AG08395 (cell line): ENCODE measurements around the gene NEU1.
A peak's percentile ranks its signal among the peaks of the same experiment; 100 is the strongest.
"Not testable (repeated sequence)": the region's sequence is repeated elsewhere in the genome, so short reads cannot be mapped to it uniquely, and the experiment has no call there.

Experiments
- DNase-seq: peaks from one replicate; pipeline ENCODE4 v3.0.0; 2012; ENCODE audit warnings: mixed read lengths, low spot score

Gene NEU1

DNA sequence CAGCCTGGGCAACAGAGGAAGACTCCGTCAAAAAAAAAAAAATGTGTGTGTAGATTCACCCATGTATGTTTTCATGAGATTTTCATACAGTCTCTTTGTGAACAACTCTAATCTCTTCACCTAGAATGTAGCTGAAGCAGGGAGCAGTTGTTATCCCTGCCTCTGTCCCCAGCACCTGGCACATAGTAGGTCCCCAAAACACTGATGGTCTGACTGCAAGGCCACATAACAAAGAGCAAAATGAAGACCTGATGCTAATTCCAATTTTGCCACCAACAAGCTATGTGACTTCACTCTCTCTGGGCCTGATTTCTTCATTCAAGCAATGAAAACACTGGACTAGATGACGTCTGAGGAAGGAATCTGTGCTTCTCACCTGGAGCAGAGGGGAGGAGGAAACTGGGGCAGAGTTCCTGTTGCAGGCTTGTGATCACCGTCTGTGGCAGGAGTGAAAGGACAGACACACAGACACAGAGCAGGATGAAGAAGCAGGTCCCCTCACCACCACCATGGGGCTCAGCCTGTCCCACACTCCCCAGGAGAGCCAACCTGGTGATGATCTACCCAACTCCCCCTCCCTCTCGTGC is 11.6 kb upstream of the NEU1 start:
- DNase-seq, result no peak

DNA sequence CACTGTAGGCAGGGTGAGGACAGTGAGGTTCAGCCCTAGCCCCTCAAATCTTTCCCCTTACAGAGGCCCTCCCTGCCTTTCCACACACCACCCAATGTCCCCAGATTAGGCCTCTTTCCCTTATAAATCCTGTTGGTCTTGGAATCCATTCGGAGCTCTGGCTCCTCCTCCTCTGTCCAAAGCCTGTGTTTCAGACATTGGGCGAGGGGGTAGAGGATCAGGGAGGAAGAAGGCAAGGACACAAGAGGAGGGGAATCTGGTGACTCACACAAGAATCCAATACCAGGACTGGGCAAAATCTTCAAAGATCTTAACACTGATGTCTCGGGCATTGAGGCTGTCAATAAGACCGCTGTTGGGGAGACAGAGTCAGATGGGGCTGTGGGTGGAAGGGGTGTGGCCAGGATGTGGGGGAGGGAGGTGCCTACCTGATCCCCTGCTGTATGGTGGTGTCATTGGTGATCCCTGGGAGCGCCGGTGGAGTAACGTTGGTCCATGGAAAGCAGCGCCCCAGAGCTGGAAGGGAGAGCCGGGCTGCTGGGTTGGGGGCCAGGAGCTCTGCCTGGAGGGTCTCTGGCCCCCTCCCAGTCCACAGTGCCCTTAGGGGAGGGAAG is 8.5 kb upstream of the NEU1 start:
- DNase-seq, result peak; percentile 27

DNA sequence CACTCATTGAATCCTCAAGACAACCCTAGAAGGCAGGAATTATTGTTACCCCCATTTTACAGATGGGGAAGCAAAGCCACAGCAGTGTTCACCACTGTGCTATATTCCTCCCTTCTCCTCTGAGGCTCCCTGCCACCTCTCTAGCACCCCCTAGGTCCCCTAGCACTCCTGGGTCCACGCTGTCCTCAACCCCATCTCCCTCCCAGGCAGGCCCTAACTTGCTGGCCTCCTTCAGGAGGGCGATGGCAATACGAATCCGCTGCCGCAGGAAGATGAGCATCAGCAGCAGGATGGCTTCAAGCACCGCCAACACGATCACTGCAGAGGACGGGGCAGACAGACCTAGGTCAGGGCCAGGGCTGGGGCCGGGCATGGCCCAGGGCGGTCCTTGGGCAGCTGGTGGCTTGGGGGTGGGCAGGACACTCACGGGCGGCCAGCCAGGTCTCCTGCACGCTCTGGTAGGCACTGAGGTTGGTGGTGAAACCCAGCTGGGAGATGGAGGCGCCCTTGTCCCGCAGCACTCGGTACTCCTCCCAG is 7.8 kb upstream of the NEU1 start:
- no peak for DNase-seq

DNA sequence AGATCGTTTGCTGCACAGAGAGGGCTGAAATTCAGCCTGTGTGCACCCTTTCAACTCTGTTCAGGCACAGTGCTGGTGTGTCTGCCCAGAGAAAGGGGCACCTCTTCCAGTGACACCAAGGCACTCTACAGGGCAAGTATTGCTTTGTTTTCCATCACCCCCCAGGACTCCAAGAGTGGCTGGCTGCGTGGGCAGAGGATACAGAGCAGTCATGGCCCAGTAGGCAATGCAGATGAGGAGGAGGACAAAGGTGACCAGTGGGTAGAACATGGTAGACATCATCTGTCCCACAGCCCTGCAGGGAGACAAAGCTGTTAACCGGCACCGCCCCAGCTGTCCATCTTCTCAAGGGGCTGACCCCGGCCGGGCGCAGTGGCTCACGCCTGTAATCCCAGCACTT is 6.7 kb upstream of the NEU1 start:
- no peak for DNase-seq

DNA sequence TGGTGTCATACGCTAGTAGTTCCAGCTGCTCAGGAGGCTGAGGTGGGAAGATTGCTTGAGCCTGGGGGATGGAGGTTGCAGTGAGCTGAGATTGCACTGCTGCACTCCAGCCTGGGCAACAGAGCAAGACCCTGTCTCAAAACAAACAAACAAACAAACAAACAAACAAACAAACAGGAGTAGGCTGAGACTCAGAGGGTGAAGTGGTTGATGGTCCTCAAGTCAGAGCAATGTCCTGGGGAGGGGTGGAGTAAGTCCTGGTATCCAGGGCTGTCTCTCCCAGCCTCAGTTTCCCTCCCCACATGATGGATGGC is 6.0 kb upstream of the NEU1 start:
- DNase-seq, result not testable (repeated sequence)

DNA sequence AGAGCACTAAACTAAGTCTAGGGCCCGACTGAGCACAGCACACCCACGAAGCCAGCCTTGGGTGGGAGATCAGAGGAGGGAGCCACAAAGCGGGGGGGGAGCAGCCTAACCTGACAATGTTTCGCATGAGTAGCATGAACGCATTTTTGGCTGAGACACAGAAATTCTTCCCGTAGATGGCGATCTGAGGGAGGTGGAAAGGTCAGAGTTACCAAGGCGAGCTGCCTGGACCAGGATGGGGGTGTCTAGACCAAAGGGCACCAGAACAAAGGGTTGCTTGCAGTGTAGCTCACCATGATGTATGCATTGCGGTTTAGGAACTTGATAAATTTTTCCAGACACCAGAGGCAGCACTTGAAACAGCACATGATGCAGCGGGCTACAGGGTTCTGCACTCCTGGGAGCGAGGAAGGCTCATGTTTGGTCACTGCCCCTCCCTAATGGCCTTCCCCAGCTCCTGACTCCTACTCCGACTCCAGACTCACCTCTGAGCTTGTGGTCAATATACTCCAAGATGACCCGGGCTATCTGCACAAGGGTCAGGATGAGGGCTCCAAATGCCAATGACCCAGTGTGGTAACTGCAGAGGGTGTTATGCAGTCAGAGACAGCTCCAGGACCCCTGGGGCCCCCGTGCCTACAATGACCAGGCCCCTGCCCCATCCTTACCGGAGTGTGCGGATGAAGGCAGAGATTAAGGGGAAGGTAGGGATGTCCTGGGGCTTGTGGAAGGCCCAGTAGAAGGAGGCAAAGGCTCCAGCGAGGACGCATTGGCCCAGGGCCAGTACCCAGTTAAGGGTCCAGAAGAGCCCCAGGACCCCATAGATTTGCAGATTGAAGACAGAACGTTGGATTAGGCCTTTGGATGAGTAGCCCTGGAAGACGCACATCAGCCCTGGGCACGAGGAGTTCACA is 2.8 kb upstream of the NEU1 start:
- no peak for DNase-seq

DNA sequence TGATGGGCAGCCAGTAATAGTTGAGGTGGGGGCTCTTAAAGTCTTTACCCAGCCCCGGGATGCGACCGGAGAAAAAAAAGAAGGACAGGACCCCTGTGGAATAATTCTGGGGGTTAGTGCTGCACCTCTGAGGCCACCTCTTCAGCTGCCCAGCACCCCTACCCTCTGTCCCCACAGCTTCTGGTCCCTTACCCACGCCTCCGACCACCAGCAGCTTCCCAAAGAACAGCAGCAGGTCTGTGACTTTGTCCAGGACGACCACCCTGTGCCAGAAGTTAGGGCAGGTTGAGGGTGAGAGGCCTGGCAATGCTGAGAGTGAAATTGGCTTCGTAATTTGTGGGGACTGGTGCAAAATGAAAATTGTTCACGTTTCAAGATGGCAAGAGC is 2.2 kb upstream of the NEU1 start:
- DNase-seq, result no peak

DNA sequence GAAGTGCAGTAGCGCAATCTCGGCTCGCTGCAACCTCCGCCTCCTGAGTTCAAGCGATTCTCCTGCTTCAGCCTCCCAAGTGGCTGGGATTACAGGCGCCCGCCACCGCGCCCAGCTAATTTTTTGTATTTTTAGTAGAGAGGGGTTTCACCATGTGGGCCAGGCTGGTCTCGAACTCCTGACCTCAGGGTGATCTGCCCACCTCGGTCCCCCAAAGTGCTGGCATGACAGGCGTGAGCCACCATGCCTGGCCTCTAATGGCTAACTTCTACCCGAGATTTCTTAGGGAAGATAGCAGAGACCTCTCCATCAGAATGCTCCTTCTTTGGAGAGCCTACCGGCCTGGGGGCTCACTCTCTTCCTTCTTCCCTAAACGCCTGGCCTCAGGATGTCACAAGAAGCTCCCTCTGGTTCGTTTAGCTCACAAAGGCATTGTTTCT is 1.5 kb upstream of the NEU1 start:
- DNase-seq, result not testable (repeated sequence)

DNA sequence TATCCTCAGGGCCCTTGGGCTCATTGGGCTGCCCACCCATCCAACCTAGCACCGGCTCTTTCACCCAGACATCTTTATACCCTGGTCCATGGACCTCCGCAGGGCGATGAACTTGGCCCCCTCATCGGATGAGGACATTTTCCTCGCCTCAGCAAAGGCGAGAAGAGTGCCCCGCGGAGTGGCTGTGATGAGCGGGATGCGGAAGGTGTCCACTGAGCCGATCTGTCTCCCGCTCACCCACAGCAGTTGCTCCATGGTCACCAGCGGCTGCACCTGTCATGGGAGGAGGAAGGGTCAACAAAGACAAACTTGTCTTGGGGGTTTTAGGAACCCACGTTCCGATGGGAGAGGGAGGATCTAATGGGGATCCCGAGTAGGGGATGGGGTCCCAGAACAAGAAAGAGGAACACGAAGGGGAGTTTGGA is 690 bp downstream of the NEU1 start:
- no peak for DNase-seq

DNA sequence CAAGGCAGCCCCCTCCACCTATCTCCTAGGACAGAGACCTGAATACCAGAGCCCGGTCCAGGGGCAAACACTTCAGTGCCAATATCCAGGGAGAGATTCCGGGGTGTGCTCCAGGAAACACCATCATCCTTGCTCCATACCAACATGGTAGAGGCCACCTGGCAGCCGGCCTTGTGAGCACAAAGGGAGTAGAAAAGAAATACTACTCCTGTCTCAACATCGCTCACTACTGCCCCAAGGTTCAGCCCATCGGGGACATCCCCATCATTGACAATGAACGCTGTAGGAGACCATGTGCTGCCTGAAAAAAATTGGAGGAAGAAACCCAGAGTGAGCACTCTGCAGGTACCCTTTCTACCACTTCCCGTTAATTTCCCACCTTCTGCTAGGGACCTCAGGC is 1.5 kb downstream of the NEU1 start:
- DNase-seq, result no peak

DNA sequence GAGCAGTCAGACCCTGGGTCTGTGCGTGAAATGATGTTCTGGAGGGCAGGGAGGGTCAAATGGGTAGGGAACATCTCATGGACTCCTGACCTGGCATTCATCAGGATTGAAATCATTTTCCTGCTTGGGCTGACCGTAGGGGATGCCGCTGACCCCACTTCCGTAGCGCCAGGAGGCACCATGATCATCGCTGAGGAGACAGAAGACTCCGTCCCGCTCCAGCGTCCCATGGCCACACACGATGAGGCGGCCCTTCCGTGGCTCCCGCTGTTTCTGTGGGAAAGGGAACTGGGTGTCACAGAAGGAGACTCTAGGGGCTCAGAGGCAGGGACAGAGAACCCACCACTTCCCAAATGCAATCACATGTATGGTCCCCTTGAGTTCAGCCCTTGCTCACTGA is 2.3 kb downstream of the NEU1 start:
- DNase-seq, result no peak

DNA sequence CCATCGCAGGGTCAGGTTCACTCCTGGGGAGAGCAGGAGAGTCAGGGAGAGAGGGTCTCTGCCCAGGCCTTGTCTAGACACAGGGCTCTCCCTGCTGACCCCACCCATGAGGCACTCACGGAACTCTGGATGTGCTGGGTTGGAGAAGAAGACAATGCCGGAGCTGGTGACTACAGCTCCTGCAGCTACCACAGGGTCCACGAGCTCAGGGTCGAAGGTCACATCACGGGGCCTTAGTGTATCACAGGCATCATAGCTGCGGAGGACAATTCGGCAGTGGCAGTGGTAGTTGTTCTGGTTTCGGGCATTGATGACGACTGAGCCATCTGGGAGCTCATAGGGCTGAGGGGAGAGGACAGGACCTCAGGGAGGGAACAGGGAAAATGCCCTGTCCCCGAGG is 2.7 kb downstream of the NEU1 start:
- no peak for DNase-seq

DNA sequence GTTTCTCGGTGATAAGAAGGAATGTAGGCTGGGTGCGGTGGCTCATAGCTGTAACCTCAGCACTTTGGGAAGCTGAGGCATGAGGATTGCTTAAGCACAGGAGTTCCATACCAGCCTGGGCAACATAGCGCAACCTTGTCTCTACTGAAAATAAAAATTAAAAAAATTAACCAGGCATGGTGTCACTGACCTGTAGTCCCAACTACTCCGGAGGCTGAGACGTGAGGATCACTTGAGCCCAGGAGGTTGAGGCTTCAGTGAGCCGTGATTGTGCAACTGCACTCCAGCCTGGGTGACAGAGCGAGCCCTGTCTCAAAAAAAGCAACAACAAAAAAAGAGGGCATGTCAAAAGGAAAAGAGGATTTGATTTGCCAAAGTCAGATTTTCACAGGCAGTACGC is 3.9 kb downstream of the NEU1 start:
- no peak for DNase-seq

DNA sequence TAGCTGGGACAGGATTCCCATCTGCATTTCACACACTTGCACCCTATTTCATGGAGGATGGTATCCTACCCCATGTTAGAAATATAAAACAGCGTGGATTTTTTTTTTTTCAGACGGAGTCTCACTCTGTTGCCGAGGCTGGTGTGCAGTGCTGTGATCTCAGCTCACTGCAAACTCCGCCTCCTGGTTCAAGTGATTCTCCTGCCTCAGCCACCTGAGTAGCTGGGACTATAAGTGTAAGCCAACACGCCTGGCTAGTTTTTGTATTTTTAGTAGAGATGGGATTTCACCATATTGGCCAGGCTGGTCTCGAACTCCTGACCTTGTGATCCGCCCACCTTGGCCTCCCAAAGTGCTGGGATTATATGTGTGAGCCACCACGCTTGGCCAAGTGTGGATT is 4.8 kb downstream of the NEU1 start:
- DNase-seq, result not testable (repeated sequence)

DNA sequence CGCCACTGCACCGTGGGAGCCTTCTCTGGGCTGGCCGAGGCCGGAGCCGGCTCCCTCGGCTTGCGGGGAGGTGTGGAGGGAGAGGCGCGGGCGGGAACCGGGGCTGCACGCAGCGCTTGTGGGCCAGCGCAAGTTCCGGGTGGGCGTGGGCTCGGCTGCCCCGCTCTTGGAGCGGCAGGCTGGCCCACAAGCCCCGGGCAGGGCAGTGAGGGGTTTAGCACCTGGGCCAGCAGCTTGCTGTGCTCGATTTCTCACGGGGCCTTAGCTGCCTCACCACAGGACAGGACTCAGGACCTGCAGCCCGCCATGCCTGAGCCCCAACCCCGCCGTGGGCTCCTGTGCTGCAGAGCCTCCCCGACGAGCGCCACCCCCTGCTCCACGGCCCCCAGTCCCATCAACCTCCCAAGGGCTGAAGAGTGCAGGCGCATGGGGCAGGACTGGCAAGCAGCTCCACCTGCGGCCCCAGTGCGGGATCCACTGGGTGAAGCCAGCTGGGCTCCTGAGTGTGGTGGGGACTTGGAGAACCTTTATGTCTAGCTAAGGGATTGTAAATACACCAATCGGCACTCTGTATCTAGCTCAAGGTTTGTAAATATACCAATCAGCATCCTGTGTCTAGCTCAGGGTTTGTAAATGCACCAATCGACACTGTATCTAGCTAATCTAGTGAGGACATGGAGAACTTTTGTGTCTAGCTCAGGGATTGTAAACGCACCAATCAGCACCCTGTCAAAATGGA is 10.5 kb downstream of the NEU1 start:
- DNase-seq, result not testable (repeated sequence)

DNA sequence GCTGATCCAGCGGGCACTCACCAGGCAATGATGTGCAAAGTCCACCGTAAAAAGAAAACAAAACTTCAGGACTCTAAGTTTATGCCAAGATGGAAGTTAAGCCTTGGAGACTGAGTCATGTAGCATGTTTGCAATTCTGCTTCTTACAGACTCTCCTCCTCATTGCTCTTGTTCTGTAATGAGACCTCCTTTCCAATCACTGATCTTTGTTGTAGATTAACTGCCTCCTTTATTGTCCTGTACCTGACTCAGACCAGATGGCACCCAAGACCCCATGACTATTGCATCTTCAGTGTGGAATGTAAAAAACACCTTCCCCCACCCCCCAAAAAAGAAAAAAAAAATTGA is 11.2 kb downstream of the NEU1 start:
- no peak for DNase-seq

DNA sequence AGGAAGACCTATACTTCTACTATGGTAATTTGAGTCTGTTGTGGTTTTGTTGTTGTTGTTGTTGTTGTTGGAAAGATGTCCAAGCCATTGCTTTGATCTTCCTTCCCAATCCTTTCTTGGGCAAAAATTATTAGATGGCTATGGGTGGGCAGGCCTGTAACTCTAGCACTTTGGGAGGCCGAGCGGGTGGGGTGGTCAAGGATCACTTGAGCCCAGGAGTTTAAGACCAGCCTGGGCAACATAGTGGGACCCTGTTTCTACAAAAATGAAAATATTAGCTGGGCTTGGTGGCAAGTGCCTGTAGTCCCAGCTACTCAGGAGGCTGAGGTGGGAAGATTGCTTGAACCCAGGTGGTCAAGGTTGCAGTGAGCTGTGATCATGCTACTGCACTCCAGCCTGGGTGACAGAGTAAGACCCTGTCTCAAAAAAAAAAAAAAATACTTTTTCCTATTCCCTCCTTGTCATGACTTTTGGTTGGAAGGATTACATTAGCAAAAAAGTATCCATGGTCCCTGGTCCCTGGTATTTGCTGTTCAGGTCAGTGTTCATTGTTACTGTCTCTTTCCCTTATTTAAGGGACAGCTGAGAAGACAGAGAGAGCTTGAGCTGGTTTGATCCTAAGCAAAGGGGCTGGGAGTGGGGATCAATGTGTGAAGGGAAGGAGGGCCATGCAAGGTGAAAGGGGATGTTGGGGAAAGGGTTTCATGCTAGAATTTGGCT is 11.7 kb downstream of the NEU1 start:
- DNase-seq, result no peak

DNA sequence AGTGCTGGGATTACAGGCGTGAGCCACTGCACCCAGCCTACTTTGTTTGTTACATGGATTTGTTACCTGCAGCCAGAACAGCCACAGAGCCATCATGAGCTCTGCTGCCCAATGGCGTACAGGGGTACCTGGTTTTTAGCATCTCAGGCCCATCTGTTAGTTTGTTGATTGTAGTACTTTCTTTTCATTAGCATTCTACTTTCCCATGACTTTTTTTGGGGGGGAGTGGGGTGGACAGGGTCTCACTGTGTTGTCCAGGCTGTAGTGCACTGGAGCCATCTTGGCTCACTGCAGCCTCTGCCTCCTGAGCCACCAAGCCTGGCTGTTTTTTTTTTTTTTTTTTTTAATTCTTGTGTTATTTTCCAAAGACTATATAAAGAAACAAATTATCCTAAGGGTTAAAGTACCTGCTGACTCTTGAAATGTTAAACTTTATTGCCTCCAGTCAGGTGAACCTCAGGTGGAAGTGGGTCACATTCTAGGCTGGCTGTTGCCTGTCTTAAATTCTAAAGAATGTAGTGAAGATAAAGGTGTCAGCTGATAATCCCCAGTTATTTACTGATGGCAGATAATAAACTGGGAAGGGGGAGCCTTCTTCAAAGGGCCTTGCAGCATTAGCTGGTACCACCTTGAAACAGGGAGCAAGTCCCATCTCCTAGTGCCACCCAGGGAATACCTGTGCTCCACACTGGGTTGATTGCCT is 15.2 kb downstream of the NEU1 start:
- no peak for DNase-seq

DNA sequence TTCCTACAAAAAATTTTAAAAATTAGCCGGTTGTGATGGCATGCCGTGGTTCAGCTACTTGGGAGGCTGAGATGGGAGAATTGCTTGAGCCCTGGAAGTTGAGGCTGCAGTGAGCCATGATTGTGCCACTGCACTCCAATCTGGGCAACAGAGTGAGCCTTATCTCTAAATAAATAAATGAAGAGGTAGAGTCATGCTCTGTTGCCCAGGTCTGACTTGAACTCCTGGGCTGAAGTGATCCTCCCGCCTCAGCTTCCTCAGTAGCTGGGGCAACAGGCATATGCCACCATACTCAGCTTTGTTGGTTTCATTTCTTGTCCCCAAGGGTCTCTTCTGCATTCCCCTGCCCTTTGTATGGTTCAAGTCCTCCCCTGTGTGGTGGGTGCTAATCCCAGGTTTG is 18.1 kb downstream of the NEU1 start:
- no peak for DNase-seq

DNA sequence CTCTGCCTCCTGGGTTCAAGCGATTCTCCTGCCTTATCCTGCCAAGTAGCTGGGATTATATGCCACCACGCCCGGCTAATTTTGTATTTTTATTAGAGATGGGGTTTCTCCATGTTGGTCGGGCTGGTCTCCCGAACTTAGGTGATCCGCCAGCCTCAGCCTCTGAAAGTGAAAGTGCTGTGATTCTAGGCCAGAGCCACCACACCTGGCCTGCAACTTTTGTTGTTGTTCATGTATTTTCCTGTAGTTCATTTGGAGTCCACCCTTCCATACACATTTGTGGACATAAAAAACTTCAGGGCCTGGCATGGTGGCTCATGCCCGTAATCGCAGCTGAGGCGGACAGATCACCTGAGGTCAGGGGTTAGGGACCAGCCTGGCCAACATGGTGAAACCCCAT is 20.6 kb downstream of the NEU1 start:
- DNase-seq, result no peak

DNA sequence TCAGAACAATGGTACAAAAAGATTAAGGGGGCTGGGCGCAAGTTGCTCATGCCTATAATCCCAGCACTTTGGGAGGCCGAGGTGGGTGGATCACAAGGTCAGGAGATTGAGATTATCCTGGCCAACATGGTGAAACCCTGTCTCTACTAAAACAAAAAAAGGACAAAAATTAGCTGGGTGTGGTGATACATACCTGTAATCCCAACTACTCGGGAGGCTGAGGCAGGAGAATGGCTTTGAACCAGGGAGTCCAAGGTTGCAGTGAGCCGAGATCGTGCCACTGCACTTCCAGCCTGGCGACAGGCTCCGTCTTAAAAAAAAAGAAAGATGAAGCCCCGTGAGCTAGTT is 22.9 kb downstream of the NEU1 start:
- DNase-seq, result not testable (repeated sequence)
